H1 (cell line): ENCODE results near the gene DVL3.

Experiments used
- BACH1 ChIP-seq: IDR thresholded peaks from 2 replicates; pipeline ENCODE4 v1.6.1; 2012; ENCODE audit warnings: low read length, improper control_type of control experiment
- BCL11A ChIP-seq, 2 experiments: IDR thresholded peaks; one replicate each; pipeline ENCODE4 v1.6.1; 2011; ENCODE audit warnings: low read depth in 2 of 2, low read length in 2 of 2, mild to moderate bottlenecking in 2 of 2
- CHD1 ChIP-seq: IDR thresholded peaks from 2 replicates; pipeline ENCODE4 v1.6.1; 2012; ENCODE audit warnings: low read depth, low read length, improper control_type of control experiment
- CHD2 ChIP-seq: IDR thresholded peaks from 2 replicates; pipeline ENCODE4 v1.6.1; 2012; ENCODE audit warnings: low read length, improper control_type of control experiment
- EZH2 ChIP-seq: fragments of 200-600 bp; sonication (generic); IDR thresholded peaks from 2 replicates; pipeline ENCODE4 v1.7.1; 2012; ENCODE audit warnings: low read depth, mild to moderate bottlenecking, moderate library complexity, low read length, inconsistent platforms; ENCODE audit not compliant: severe bottlenecking
- MAX ChIP-seq: IDR thresholded peaks from 2 replicates; pipeline ENCODE4 v1.6.1; 2012; ENCODE audit warnings: inconsistent platforms
- PHF8 ChIP-seq: fragments of 200-600 bp; sonication (generic); conservative IDR thresholded peaks from 2 replicates; pipeline ENCODE4 v1.7.1; 2012; ENCODE audit warnings: low read depth, mild to moderate bottlenecking, inconsistent platforms, low read length, moderate library complexity
- POLR2A ChIP-seq, 2 experiments: IDR thresholded peaks; 1 replicate in 1 of 2; 2 replicates in 1 of 2; pipeline ENCODE4 v1.6.1; 2011; ENCODE audit warnings: low read depth in 2 of 2, low read length in 2 of 2, mild to moderate bottlenecking in 2 of 2; ENCODE audit errors: control extremely low read depth in 1 of 2
- POLR2AphosphoS5 ChIP-seq: IDR thresholded peaks from 2 replicates; pipeline ENCODE4 v1.6.1; 2011; ENCODE audit warnings: low read depth, low read length
- SP4 ChIP-seq: IDR thresholded peaks from 2 replicates; pipeline ENCODE4 v1.6.1; 2012; ENCODE audit warnings: low read length, inconsistent platforms
- TAF1 ChIP-seq: IDR thresholded peaks from 2 replicates; pipeline ENCODE4 v1.6.1; 2011; ENCODE audit warnings: mild to moderate bottlenecking, low read depth, low read length
- TAF7 ChIP-seq: optimal IDR thresholded peaks from 2 replicates; pipeline ENCODE3; 2011; ENCODE audit warnings: low read depth, mild to moderate bottlenecking, inconsistent platforms, low read length, moderate library complexity, borderline replicate concordance
- TBP ChIP-seq: IDR thresholded peaks from 2 replicates; pipeline ENCODE4 v1.6.1; 2011; ENCODE audit warnings: low read depth, low read length, improper control_type of control experiment
- TF ChIP-seq, protein P1 (sequence below), 3 experiments: IDR thresholded peaks; 1 replicate in 2 of 3; 2 replicates in 1 of 3; pipeline versions ENCODE4 v1.5.1 to v1.6.1; 2011; ENCODE audit warnings: low read length in 3 of 3, mild to moderate bottlenecking in 3 of 3, inconsistent platforms in 2 of 3, low read depth in 1 of 3, moderate library complexity in 1 of 3; ENCODE audit not compliant: insufficient read depth in 1 of 3; ENCODE audit errors: control extremely low read depth in 1 of 3

GRCh38 chr3:184200825-184201224 is 45.6 kb downstream of the DVL3 start:
- TF ChIP-seq EZH2: no peak
- no peak for TF ChIP-seq TBP
- TF ChIP-seq, protein P1, sequence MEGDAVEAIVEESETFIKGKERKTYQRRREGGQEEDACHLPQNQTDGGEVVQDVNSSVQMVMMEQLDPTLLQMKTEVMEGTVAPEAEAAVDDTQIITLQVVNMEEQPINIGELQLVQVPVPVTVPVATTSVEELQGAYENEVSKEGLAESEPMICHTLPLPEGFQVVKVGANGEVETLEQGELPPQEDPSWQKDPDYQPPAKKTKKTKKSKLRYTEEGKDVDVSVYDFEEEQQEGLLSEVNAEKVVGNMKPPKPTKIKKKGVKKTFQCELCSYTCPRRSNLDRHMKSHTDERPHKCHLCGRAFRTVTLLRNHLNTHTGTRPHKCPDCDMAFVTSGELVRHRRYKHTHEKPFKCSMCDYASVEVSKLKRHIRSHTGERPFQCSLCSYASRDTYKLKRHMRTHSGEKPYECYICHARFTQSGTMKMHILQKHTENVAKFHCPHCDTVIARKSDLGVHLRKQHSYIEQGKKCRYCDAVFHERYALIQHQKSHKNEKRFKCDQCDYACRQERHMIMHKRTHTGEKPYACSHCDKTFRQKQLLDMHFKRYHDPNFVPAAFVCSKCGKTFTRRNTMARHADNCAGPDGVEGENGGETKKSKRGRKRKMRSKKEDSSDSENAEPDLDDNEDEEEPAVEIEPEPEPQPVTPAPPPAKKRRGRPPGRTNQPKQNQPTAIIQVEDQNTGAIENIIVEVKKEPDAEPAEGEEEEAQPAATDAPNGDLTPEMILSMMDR (IDR thresholded peaks at IDR 0.05; ENCODE audit: control extremely low read depth in 1 of 3, insufficient read depth in 1 of 3, low read depth in 1 of 3, low read length in 3 of 3): no peak
- no peak for TF ChIP-seq PHF8
- TF ChIP-seq POLR2AphosphoS5: no peak
- no peak for TF ChIP-seq POLR2A (IDR thresholded peaks at IDR 0.05; ENCODE audit: control extremely low read depth in 1 of 2, low read depth in 2 of 2, low read length in 2 of 2)
- TF ChIP-seq BACH1: no peak
- no peak for TF ChIP-seq MAX
- TF ChIP-seq TAF7: no peak
- no peak for TF ChIP-seq CHD1
- TF ChIP-seq CHD2: no peak
- no peak for TF ChIP-seq TAF1
- no peak for TF ChIP-seq SP4
- no peak for TF ChIP-seq BCL11A (IDR thresholded peaks at IDR 0.05; ENCODE audit: low read depth in 2 of 2, low read length in 2 of 2)
